Neural crest cell (in vitro differentiated cells): ENCODE data around the gene C19orf25. TPM values are rescaled to one million over a fixed set of nuclear protein-coding genes. Genes with fewer than 3 reads are reported as not detected.

ENCODE experiments used
- DNase-seq: peaks from one replicate; pipeline ENCODE4 v3.0.0; 2021; ENCODE audit warnings: low read depth, mixed read lengths, low spot score
- H3K27ac Mint-ChIP-seq: one replicate; pipeline ENCODE4 v1.8.0; 2021; ENCODE audit warnings: mild to moderate bottlenecking, mixed read lengths; ENCODE audit not compliant: unreplicated experiment
- H3K27me3 Mint-ChIP-seq: 2 replicates; pipeline ENCODE4 v1.8.0; 2021; ENCODE audit warnings: low read depth, mild to moderate bottlenecking, mixed read lengths
- H3K36me3 Mint-ChIP-seq: 2 replicates; pipeline ENCODE4 v1.8.0; 2021; ENCODE audit warnings: low read depth, mild to moderate bottlenecking, mixed read lengths
- H3K4me1 Mint-ChIP-seq: 2 replicates; pipeline ENCODE4 v1.8.0; 2021; ENCODE audit warnings: mixed read lengths
- H3K4me3 Mint-ChIP-seq: one replicate; pipeline ENCODE4 v1.8.0; 2021; ENCODE audit warnings: mild to moderate bottlenecking, mixed read lengths
- H3K9me3 Mint-ChIP-seq: 2 replicates; pipeline ENCODE4 v1.8.0; 2021; ENCODE audit warnings: mixed read lengths
- total RNA-seq: library from RNA; stranded (reverse); gene quantifications from 2 replicates; pipeline ENCODE4 v1.2.1, GENCODE V29; 2021
- TF ChIP-seq, protein P1 (sequence below): fragments of 200-600 bp; sonication (generic); conservative IDR thresholded peaks from 2 replicates; pipeline ENCODE4 v1.5.0; 2021; ENCODE audit warnings: antibody characterized with exemption, mild to moderate bottlenecking

Gene C19orf25
- total RNA-seq, 1 donor from 2014 or later = 41.5 TPM

DNA sequence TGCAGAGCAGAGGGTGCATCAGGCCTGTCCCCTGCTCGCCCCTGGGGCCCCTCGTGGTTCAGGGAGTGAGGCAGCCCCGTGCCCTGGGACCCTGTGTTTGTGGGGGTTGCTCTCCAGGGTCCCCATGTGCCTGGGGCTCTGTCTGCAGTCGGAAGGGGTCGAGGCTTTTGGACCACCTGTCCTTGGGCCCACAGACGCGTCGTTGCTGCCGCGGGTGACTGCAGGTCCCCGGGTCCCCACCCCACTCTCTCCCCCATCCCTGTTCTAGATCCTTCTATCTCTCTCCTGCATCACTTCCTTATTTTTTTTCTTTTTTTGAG, 9.2 kb upstream of the C19orf25 start:
- TF ChIP-seq, protein P1, sequence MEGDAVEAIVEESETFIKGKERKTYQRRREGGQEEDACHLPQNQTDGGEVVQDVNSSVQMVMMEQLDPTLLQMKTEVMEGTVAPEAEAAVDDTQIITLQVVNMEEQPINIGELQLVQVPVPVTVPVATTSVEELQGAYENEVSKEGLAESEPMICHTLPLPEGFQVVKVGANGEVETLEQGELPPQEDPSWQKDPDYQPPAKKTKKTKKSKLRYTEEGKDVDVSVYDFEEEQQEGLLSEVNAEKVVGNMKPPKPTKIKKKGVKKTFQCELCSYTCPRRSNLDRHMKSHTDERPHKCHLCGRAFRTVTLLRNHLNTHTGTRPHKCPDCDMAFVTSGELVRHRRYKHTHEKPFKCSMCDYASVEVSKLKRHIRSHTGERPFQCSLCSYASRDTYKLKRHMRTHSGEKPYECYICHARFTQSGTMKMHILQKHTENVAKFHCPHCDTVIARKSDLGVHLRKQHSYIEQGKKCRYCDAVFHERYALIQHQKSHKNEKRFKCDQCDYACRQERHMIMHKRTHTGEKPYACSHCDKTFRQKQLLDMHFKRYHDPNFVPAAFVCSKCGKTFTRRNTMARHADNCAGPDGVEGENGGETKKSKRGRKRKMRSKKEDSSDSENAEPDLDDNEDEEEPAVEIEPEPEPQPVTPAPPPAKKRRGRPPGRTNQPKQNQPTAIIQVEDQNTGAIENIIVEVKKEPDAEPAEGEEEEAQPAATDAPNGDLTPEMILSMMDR = no peak
- Mint-ChIP-seq H3K9me3 (no peaks in the 10 kb centered on the region), H3K4me1 (peaks cover 9% of the 10 kb centered on the region), H3K4me3 (peak overlapping the region; percentile 40), H3K36me3 (no peaks in the 10 kb centered on the region), H3K27ac (no peak overlapping the region), H3K27me3 (peaks cover 20% of the 10 kb centered on the region)
- DNase-seq = no peak

DNA sequence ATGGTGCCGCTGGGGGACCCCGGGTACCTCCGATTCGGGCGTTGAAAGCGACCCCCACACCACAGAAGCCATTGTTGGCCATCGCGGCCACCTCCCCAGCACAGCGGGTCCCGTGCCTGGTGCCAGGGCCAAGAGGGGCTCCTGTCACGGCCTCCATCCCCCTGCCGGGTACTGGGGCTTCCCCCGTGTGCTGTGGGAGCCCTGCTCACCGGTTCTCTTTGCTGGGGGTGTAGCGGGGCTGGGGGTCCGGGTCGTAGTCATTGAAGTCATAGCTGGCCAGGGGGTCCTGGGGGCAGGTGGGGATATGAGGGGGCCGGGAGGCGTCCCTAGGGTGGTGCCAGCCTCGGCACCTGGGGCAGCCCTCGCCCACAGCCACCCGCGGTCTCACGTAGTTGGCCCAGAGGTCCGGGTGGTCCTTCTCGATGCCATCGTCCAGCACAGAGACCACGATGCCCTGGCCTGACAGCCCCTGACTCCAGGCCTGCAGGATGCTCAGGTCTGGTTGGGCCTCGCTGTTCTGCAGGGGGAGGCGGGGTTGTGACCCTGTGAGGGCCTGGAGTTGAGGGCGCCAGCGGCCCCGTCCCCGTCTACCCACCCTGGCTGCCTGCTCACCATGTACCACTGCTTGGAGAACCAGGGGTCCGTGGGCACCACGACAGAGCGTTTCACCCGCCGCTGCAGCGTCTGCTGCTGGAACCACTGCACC, 8.7 kb upstream of the C19orf25 start:
- Mint-ChIP-seq H3K27me3 (peaks cover 16% of the 10 kb centered on the region), H3K4me3 (no peak overlapping the region), H3K9me3 (no peaks in the 10 kb centered on the region), H3K4me1 (peaks cover 9% of the 10 kb centered on the region), H3K36me3 (no peaks in the 10 kb centered on the region), H3K27ac (no peak overlapping the region)
- TF ChIP-seq, protein P1 = no peak
- DNase-seq = no peak

DNA sequence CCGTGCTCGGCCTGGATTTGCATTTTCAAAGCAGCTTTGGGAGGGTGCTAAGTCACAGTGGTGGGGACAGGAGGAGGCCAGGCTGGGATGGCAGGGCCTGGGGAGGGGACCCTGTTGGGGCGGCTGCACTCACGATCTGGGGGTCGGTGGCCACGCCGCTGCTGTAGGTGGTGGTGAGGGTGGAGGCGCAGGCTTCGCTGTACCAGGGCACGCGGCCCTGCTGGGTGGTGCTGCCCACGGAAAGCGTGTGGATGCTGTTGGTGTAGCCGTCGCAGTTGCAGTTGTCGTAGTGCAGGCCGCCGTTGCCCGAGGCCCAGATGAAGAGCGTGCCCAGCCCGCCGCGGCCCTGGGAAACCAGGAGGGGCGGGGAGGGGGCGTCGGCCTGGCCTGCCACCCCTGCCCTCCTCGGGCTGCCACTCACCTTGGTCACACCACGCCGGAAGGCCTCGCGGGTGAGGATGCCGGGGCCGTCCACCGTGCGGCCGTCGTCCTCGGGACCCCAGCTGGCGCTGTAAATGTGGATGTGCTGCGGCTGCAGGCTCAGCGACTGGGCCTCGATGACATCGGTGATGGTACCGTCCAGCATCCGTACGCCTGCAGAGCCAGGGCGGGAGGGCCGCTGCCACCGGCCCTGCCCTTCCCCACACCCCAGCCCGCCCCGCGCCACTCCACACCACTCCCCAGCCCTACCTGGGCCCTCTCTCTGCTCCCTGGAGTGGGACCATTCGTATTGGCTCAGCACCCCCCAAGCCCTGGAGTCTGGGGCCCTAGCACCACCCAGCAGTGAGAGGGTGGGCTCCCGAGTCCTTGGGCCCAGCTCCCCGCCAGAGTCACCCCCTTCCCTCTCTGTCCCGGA, 7.9 kb upstream of the C19orf25 start:
- Mint-ChIP-seq H3K36me3 (no peaks in the 10 kb centered on the region), H3K27me3 (peaks cover 9% of the 10 kb centered on the region), H3K4me3 (no peak overlapping the region), H3K9me3 (no peaks in the 10 kb centered on the region), H3K27ac (no peak overlapping the region), H3K4me1 (peaks cover 9% of the 10 kb centered on the region)
- no peak for DNase-seq
- TF ChIP-seq, protein P1 = no peak

DNA sequence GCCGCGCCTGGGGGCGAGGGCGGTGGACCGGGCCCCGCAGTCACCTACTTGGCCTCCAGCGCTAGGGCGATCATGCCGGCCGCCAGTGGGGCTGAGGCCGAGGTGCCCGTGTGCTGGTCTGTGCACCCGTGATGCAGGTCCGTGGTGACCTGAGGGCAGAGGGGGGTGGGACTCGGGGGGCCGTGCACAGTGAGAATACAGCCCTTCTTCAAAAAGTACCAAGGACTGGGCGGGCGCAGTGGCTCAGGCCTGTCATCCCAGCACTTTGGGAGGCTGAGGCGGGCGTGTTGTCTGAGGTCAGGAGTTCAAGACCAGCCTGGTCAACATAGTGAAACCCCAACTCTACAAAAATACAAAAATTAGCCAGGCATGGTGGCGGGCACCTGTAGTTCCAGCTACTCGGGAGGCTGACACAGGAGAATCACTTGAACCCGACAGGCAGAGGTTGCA, 5.0 kb upstream of the C19orf25 start:
- no peak for DNase-seq
- H3K36me3 Mint-ChIP-seq = no peaks in the 10 kb centered on the region
- H3K27ac Mint-ChIP-seq = no peak overlapping the region
- no peaks in the 10 kb centered on the region for H3K9me3 Mint-ChIP-seq
- H3K4me3 Mint-ChIP-seq = no peak overlapping the region
- TF ChIP-seq, protein P1 = no peak
- H3K4me1 Mint-ChIP-seq = peaks cover 4% of the 10 kb centered on the region
- no peaks in the 10 kb centered on the region for H3K27me3 Mint-ChIP-seq

DNA sequence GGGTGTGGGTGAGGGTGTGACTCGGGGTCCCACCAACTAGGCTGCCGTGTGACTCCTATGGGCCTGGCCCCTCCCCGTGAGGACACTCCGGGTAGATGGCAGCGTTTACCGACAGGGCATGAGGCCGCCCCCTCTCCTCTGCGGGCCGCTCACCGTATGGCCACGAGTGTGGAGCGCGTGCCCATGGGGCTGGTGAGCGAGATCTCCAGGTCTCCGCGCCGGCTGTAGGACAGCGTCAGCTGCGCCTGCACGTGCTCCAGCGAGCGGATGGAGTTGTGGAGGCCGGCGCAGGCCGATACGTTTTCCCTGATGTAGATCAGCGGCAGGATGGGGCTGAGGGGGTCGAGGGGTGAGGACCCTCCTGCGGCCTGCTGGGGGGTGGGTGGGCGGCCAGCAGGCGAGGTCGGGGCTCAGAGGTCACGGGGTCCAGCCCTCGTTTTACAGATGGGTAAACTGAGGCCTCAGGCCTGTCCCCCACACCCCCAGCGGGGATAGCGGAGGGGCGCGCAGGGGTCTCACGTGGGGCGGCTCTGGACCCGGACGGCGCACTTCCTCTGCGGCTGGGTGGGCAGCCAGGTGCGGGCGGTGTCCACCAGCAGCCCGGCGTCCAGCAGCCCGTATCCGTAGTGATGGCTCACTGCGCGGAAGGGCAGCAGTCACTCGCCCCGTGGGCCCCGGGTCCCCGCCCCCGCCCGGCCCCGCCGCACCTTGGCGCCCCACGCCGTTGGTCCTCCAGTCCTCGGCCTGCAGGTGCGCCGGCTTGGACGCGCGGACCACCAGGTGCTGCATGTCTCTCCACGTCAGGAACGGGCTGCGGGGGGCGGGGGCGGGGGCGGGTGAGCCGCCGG, 4.3 kb upstream of the C19orf25 start:
- H3K9me3 Mint-ChIP-seq = no peaks in the 10 kb centered on the region
- H3K27ac Mint-ChIP-seq = no peak overlapping the region
- no peaks in the 10 kb centered on the region for H3K27me3 Mint-ChIP-seq
- H3K4me1 Mint-ChIP-seq = peaks cover 6% of the 10 kb centered on the region
- no peaks in the 10 kb centered on the region for H3K36me3 Mint-ChIP-seq
- TF ChIP-seq, protein P1 = no peak
- no peak for DNase-seq
- H3K4me3 Mint-ChIP-seq = no peak overlapping the region
